Smooth muscle cell (in vitro differentiated cells): ENCODE measurements around the gene IL1RAPL2. TPM values are rescaled to one million over a fixed set of nuclear protein-coding genes. Genes with fewer than 3 reads are reported as not detected.

Experiments used
- DNase-seq: peaks from one replicate; lab custom pipeline; 2025; ENCODE audit not compliant: unreplicated experiment; lab: John Stamatoyannopoulos, UW
- H2AFZ ChIP-seq: fragments of 200-600 bp; sonication (generic); 2 replicates; pipeline ENCODE4 v1.6.0; 2016; ENCODE audit warnings: antibody characterized with exemption, low read depth, mild to moderate bottlenecking
- H3F3A ChIP-seq: fragments of 200-600 bp; sonication (generic); 2 replicates; pipeline ENCODE4 v1.6.0; 2017; ENCODE audit warnings: antibody characterized with exemption, low read depth
- H3K27ac ChIP-seq: fragments of 200-600 bp; sonication (generic); 2 replicates; pipeline ENCODE4 v1.5.1; 2016; ENCODE audit warnings: low read depth, mild to moderate bottlenecking
- H3K27me3 ChIP-seq: fragments of 200-600 bp; sonication (generic); 2 replicates; pipeline ENCODE4 v1.6.1; 2016; ENCODE audit warnings: low read depth, mild to moderate bottlenecking
- H3K36me3 ChIP-seq: fragments of 200-600 bp; sonication (generic); 2 replicates; pipeline ENCODE4 v1.5.1; 2016; ENCODE audit warnings: low read depth
- H3K4me1 ChIP-seq: fragments of 200-600 bp; sonication (generic); 2 replicates; pipeline ENCODE4 v1.5.1; 2016; ENCODE audit warnings: low read depth
- H3K4me2 ChIP-seq: fragments of 200-600 bp; sonication (generic); 2 replicates; pipeline ENCODE4 v1.6.0; 2016; ENCODE audit warnings: mild to moderate bottlenecking
- H3K4me3 ChIP-seq: fragments of 200-600 bp; sonication (generic); 2 replicates; pipeline ENCODE4 v1.5.1; 2016; ENCODE audit warnings: mild to moderate bottlenecking
- H3K79me2 ChIP-seq: fragments of 200-600 bp; sonication (generic); 2 replicates; pipeline ENCODE4 v1.6.0; 2016; ENCODE audit warnings: low read depth, mild to moderate bottlenecking
- H3K9ac ChIP-seq: fragments of 200-600 bp; sonication (generic); 2 replicates; pipeline ENCODE4 v1.6.0; 2016; ENCODE audit warnings: low read depth
- H3K9me3 ChIP-seq: fragments of 200-600 bp; sonication (generic); replicated peaks from 2 replicates; pipeline ENCODE4 v1.5.1; 2016; ENCODE audit warnings: low read depth
- H4K20me1 ChIP-seq: fragments of 200-600 bp; sonication (generic); 2 replicates; pipeline ENCODE4 v1.6.0; 2016; ENCODE audit warnings: low read depth
- WGBS: methylation state at CpG from one replicate; pipeline ENCODE4 v1.1.7; 2016; ENCODE audit warnings: low lambda C conversion rate; 5-methylcytosine and 5-hydroxymethylcytosine counted together
- polyA plus RNA-seq: library from polyadenylated mRNA; unstranded; fragments of >200 nt; fragmentation: Nextera tagmentation; extraction: Ambion mirVana; gene quantifications from 2 replicates; pipeline ENCODE4 v1.2.1, GENCODE V29; 2016
- total RNA-seq: library from RNA; depleted of rRNA; stranded (reverse); fragments of >200 nt; gene quantifications from 2 replicates; pipeline ENCODE4 v1.2.3, GENCODE V29; 2014
- TF ChIP-seq, protein P1 (sequence below): fragments of 200-600 bp; sonication (generic); IDR thresholded peaks from 2 replicates; pipeline ENCODE4 v1.5.1; 2017; ENCODE audit warnings: borderline replicate concordance, mild to moderate bottlenecking, antibody characterized with exemption; ENCODE audit not compliant: insufficient read depth, poor library complexity, severe bottlenecking

The IL1RAPL2 gene
- total and polyA plus RNA-seq, 2 experiments from 2014 or later = not detected

DNA sequence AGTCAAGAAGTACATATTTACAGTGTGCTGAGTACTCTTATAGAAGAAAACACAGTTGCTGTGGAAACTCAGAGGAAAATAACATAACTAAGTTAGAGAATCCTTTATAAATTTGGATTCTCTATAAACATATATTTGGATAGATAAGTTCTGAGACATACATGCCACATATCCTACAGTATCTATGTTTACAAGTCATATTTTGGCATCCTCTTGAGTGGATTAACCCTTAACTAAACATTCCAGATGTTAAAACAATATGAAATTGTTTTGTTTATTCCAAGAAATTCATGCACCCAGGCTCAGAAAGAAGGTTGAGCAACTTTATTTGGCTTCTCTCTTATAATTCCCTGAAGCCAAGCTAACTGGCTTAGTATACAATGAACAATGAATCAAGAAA lies 387.3 kb downstream of the IL1RAPL2 start:
- Histone ChIP-seq H3K4me3 (no peak overlapping the region), H4K20me1 (no peaks in the 10 kb centered on the region), H2AFZ (no peak overlapping the region), H3F3A (no peaks in the 10 kb centered on the region), H3K9ac (no peak overlapping the region), H3K4me2 (no peak overlapping the region), H3K27ac (no peak overlapping the region), H3K4me1 (no peaks in the 10 kb centered on the region), H3K36me3 (no peaks in the 10 kb centered on the region), H3K9me3 (peaks cover 3% of the 10 kb centered on the region), H3K79me2 (no peaks in the 10 kb centered on the region), H3K27me3 (no peaks in the 10 kb centered on the region)
- no peak for DNase-seq
- TF ChIP-seq, protein P1, sequence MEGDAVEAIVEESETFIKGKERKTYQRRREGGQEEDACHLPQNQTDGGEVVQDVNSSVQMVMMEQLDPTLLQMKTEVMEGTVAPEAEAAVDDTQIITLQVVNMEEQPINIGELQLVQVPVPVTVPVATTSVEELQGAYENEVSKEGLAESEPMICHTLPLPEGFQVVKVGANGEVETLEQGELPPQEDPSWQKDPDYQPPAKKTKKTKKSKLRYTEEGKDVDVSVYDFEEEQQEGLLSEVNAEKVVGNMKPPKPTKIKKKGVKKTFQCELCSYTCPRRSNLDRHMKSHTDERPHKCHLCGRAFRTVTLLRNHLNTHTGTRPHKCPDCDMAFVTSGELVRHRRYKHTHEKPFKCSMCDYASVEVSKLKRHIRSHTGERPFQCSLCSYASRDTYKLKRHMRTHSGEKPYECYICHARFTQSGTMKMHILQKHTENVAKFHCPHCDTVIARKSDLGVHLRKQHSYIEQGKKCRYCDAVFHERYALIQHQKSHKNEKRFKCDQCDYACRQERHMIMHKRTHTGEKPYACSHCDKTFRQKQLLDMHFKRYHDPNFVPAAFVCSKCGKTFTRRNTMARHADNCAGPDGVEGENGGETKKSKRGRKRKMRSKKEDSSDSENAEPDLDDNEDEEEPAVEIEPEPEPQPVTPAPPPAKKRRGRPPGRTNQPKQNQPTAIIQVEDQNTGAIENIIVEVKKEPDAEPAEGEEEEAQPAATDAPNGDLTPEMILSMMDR = no peak

DNA sequence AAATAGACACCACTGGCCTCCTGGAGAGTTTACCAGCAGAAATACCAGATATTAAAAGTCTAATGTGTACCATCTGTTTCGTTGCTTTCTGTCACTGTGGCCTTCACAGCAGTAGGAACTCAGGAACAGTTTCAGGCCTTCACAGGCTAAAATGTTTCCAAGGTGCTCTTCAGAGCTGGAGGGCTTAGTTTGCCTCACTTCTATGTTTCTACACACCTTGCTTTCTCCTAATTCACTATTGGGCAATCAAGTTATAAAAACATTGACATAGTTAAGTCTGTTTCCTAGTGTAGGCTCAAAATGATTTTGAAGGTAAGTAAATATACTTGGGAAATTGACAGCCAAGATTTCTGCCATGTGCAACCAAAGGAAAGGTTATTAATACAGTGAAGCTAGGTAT lies 395.9 kb downstream of the IL1RAPL2 start:
- Histone ChIP-seq H3K4me3 (no peak overlapping the region), H4K20me1 (no peaks in the 10 kb centered on the region), H3K4me2 (no peak overlapping the region), H3K79me2 (no peaks in the 10 kb centered on the region), H3K9ac (no peak overlapping the region), H3K4me1 (no peaks in the 10 kb centered on the region), H3K36me3 (no peaks in the 10 kb centered on the region), H2AFZ (no peak overlapping the region), H3F3A (no peaks in the 10 kb centered on the region), H3K27ac (no peak overlapping the region), H3K27me3 (no peaks in the 10 kb centered on the region), H3K9me3 (no peaks in the 10 kb centered on the region)
- 65% methylated on average over 1 of the region's 1 CpG for WGBS
- no peak for DNase-seq
- TF ChIP-seq, protein P1 = no peak

DNA sequence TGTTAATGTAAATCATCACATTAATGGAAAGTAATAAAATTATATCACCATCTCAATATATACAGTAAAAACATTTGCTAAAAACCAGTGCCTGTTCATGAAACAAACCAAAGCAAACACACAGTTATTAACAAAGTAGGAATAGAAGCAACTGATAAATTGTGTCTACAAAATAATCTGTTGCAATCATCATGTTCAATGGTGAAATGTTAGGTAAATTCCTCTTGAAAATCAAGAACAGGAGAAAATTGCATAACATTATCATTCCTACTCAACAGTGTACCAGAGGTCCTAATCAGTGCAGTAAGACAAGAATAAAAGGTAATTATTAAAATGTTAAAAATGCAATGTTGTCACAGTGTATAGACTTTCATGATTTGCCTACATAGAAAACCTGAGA lies 402.2 kb downstream of the IL1RAPL2 start:
- Histone ChIP-seq H3K4me2 (no peak overlapping the region), H3K4me1 (no peaks in the 10 kb centered on the region), H3K9ac (no peak overlapping the region), H3K27ac (no peak overlapping the region), H2AFZ (no peak overlapping the region), H3K79me2 (no peaks in the 10 kb centered on the region), H4K20me1 (no peaks in the 10 kb centered on the region), H3K36me3 (no peaks in the 10 kb centered on the region), H3K9me3 (no peaks in the 10 kb centered on the region), H3K4me3 (no peak overlapping the region), H3K27me3 (no peaks in the 10 kb centered on the region), H3F3A (no peaks in the 10 kb centered on the region)
- no peak for DNase-seq
- TF ChIP-seq, protein P1 = no peak

DNA sequence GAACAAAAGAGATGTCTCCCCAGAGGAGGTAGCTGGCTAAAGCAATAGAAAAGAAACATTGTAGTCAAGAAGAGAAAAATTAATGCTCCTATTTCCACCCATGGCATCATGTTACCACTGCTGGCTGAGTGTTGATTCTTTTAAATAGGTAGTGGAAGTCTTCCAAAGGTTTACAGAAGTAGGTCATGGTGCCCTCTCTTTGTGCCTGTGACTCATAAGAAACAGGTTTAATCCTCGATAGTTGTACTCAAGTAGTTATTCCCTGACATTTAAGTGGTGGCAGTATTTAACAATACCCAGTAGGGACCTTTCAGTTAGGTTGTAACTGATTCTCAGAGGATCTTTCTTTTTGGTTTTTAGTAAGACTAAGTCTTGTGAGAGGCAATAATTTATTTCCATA lies 406.7 kb downstream of the IL1RAPL2 start:
- H3K9ac ChIP-seq = no peak overlapping the region
- H3K4me2 ChIP-seq = no peak overlapping the region
- WGBS = 63% methylated on average over 1 of the region's 1 CpG
- H3K27me3 ChIP-seq = no peaks in the 10 kb centered on the region
- H3K79me2 ChIP-seq = no peaks in the 10 kb centered on the region
- no peaks in the 10 kb centered on the region for H3K9me3 ChIP-seq
- no peaks in the 10 kb centered on the region for H3K4me1 ChIP-seq
- H4K20me1 ChIP-seq = no peaks in the 10 kb centered on the region
- no peak for DNase-seq
- no peak overlapping the region for H3K4me3 ChIP-seq
- H3F3A ChIP-seq = no peaks in the 10 kb centered on the region
- TF ChIP-seq, protein P1 = no peak
- H3K27ac ChIP-seq = no peak overlapping the region
- no peak overlapping the region for H2AFZ ChIP-seq
- H3K36me3 ChIP-seq = no peaks in the 10 kb centered on the region
